ENCODE measurements around the gene UGCG.

UGCG gene

DNA sequence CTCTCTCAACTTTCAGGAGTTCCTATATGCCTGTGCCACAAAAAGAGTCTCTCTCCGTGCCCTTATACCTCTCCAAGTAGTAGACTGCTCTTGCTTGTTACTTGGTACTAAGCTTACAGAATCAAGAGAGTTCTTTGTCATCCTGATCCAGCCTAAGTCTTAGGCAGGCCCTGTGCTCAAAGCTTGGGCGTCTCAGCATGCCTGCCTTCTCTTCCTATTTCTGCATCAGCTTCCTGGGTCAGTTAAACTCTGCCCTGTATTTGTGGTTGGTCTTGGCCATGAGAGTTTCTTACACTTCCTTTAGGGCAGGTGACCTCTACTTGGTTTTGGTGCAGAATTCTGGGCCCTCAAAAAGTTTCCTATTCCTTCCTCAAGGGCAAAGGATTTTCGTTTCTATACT is 33.0 kb upstream of the UGCG start:
- TF ChIP-seq, protein P1, sequence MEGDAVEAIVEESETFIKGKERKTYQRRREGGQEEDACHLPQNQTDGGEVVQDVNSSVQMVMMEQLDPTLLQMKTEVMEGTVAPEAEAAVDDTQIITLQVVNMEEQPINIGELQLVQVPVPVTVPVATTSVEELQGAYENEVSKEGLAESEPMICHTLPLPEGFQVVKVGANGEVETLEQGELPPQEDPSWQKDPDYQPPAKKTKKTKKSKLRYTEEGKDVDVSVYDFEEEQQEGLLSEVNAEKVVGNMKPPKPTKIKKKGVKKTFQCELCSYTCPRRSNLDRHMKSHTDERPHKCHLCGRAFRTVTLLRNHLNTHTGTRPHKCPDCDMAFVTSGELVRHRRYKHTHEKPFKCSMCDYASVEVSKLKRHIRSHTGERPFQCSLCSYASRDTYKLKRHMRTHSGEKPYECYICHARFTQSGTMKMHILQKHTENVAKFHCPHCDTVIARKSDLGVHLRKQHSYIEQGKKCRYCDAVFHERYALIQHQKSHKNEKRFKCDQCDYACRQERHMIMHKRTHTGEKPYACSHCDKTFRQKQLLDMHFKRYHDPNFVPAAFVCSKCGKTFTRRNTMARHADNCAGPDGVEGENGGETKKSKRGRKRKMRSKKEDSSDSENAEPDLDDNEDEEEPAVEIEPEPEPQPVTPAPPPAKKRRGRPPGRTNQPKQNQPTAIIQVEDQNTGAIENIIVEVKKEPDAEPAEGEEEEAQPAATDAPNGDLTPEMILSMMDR (IDR thresholded peaks at IDR 0.05): no peak

DNA sequence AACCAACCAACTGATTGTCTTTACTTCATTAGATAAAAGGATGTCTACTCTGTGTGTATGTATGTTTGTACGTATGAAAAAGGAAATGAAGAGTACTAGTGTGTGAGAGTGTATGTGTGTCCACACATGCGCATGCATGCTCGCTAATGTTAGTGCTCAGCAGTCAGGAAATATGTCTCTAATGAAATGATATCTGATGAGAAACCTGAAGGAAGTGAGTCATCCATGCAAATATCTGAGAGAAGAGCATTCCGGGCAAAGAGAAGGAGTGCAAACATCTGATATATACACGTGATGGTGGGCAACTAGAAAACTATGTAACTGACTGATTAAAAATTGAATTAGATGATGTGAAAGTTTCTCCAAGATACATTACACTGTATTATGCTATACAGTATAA is 29.6 kb upstream of the UGCG start:
- TF ChIP-seq, protein P1 (IDR thresholded peaks at IDR 0.05): no peak

DNA sequence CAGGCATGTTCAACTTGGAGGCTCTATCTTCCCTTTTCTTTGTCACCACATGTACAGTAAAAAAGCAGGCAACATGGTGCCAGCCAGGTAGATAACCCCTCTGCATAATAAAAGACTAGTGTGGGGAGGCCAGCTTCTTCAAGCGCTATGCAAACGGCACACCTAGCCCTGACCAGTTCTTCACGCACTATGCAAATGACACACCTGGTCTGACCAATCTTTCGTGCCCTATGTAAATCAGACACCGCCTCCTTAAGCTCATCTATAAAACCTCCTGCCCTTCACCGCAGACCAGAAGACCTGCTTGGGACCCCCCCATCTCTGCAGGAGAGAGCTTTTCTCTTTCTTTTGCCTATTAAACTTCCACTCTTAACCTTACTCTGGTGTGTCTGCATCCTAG is 28.1 kb upstream of the UGCG start:
- TF ChIP-seq, protein P1 (IDR thresholded peaks at IDR 0.05): no peak

DNA sequence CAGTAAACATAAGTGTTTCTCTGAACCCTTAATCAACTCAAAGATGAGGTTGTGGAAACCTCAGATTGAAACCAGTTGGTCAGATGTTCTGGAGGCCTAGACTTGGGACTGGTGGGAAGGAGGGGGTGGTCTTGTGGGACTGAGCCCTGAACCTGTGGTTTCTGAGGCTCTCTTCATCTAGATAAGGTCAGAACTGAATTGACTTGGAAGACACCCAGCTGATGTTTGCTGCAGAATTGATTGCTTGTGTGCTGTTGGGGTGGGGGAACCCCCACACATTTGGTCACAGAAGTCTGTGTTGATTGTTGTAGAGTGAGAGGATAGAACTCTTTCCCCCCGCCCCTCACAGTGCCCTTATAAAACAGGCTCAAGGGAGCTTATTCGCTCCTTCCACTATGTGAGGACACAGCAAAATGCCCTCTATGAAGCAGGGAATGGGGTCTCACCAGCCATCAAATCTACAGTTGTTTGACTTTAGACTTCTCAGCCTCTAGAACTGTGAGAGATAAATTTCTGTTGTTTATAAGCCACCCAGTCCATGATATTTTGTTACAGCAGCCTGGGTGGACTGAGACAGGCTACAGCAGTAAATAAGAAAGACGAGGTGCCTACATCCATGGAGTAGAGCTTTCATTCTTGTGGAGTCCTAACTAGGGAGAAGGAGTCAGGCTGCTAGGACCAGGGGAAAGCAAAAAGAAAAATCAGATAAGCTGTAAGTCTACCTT is 25.7 kb upstream of the UGCG start:
- TF ChIP-seq, protein P1 (IDR thresholded peaks at IDR 0.05): no peak

DNA sequence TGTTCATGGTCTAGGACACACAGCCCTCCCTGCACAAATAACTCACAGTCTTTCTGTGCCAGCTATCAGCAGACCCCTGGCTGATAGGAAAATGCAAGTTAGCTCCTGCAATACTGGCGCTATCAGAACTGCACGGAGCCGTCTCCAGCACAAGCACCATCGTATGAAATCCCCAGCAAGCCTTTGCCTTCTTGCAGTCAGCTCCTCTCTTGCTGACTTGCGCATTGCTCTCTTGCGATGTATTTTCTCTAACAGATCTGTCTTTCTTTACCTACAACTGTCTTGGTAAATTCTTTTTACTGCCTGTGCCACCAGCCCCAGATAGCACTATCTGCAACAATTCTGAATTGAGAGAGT is 25.1 kb upstream of the UGCG start:
- TF ChIP-seq, protein P1 (IDR thresholded peaks at IDR 0.05): no peak

DNA sequence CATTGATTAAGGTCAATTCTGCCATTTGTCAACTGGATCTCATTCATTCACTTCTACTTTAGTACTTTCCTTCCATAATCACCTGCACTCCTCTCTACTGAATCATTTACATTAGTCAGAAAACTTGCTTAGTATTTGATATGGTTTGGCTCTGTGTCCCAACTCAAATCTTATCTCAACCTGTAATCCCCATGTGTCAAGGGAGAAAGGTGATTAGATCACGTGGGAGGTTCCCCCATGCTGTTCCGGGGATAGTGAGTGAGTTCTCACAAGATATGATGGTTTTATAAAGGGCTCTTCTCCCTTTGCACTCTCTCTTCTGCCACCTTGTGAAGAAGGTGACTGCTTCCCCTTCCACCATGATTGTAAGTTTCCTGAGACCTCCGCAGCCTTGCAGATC is 23.7 kb upstream of the UGCG start:
- TF ChIP-seq, protein P1 (IDR thresholded peaks at IDR 0.05): no peak

DNA sequence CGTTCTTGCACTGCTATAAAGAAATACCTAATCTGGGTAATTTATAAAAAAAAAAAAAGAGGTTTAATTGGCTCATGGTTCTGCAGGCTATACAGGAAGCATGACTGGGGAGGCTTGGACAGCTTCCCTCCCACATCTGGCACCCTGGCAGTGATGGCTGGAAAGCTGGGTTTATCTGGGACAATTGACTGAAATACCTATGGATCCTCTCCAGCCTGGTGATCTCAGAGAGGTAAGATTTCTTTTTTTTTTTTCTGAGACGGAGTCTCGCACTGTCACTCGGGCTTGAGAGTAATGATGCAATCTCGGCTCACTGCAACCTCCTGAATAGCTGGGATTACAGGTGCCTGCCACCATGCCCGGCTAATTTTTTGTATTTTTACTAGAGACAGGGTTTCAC is 22.7 kb upstream of the UGCG start:
- TF ChIP-seq, protein P1 (IDR thresholded peaks at IDR 0.05): no peak

DNA sequence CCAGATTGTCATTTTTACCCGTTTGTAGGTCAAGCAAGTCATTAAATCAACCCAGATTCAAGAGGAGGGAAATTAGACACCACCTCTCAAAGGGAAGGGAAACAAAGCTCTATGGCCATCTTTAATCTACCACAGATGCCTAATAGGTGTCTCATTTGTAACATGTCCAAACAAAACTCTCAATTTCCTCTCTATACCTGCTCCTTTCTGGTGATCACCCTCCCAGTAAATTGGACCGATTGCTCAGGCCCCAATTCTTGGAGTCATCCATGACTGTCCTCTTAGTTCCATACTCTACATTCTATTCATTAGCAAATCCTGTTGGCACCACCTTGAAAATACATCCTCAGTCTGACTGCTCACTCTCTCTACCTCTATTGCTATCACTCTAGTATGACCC is 22.1 kb upstream of the UGCG start:
- TF ChIP-seq, protein P1 (IDR thresholded peaks at IDR 0.05): no peak
